Coronary artery (tissue), 2 donors: ENCODE results near the gene NR2F1-AS1.
"Not testable (repeated sequence)": the region's sequence is repeated elsewhere in the genome, so short reads cannot be mapped to it uniquely, and the experiment has no call there.

Source experiments
- DNase-seq: peaks from one replicate; pipeline ENCODE4 v3.0.0-alpha.2; 2017; ENCODE audit warnings: low spot score
- H3K27ac ChIP-seq, 2 donors: fragments of 200-600 bp; sonication (generic); one replicate each; pipeline ENCODE4 v1.5.1; 2016 to 2019
- H3K4me3 ChIP-seq: fragments of 200-600 bp; sonication (generic); 2 replicates; pipeline ENCODE4 v1.5.1; 2016; ENCODE audit warnings: mild to moderate bottlenecking, moderate library complexity
- TF ChIP-seq, protein P1 (sequence below): fragments of 200-600 bp; sonication (generic); IDR thresholded peaks from one replicate; pipeline ENCODE4 v1.5.1; 2019; ENCODE audit warnings: antibody characterized with exemption

The NR2F1-AS1 gene

DNA sequence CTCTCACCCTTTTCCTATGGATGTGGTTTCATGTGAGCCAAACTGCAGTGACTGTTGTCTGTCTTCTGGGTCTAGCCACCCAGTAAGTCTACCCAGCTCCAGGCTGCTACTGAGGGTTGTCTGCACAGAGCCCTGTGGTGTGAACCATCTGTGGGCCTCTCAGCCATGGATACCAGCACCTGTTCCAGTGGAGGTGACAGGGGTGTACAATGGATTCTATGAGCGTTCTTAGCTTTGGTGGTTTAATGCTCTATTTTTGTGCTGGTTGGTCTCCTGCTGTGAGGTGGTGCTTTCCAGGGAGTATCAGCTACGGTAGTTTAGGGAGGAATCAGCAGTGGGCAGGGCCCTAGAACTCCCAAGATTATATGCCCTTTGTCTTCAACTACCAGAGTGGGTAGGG lies 186.7 kb downstream of the NR2F1-AS1 start:
- Histone ChIP-seq H3K27ac (no peak overlapping the region), H3K4me3 (no peak overlapping the region)
- TF ChIP-seq, protein P1, sequence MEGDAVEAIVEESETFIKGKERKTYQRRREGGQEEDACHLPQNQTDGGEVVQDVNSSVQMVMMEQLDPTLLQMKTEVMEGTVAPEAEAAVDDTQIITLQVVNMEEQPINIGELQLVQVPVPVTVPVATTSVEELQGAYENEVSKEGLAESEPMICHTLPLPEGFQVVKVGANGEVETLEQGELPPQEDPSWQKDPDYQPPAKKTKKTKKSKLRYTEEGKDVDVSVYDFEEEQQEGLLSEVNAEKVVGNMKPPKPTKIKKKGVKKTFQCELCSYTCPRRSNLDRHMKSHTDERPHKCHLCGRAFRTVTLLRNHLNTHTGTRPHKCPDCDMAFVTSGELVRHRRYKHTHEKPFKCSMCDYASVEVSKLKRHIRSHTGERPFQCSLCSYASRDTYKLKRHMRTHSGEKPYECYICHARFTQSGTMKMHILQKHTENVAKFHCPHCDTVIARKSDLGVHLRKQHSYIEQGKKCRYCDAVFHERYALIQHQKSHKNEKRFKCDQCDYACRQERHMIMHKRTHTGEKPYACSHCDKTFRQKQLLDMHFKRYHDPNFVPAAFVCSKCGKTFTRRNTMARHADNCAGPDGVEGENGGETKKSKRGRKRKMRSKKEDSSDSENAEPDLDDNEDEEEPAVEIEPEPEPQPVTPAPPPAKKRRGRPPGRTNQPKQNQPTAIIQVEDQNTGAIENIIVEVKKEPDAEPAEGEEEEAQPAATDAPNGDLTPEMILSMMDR = no peak
- no peak for DNase-seq

DNA sequence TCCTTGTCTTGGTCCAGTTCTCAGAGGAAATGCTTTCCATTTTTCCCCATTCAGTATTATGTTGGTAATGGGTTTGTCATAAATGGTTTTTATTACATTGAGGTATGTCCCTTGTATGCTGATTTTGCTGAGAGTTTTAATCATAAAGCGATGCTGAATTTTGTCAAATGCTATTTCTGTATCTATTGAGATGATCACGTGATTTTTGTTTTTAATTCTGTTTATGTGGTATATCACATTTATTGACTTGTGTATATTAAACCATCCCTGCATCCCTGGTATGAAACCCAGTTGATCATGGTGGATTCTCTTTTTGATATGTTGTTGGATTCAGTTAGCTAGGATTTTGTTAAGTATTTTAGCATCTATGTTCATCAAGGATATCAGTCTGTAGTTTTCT lies 189.8 kb downstream of the NR2F1-AS1 start:
- H3K27ac ChIP-seq, H3K4me3 ChIP-seq, DNase-seq: not testable (repeated sequence)

DNA sequence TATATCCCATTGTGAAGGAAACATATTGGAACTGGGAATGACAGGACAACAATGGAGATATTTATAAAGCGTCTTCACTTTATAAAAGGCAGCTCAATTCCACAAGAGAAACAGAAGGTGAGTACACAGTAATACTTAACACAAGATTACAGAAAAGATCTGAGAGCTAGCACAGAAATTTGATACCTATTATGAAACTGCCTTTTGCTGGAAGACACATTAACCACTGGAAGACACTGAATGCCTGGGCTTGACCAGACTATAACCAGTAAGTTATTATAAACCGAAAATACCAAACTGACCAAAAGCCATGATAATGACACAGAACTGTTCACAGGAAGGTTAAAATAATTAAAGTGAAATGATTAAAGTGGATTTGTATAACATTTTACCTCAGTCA lies 195.4 kb downstream of the NR2F1-AS1 start:
- H3K4me3 ChIP-seq = no peak overlapping the region
- DNase-seq = no peak
- H3K27ac ChIP-seq = no peak overlapping the region
- TF ChIP-seq, protein P1 = no peak

DNA sequence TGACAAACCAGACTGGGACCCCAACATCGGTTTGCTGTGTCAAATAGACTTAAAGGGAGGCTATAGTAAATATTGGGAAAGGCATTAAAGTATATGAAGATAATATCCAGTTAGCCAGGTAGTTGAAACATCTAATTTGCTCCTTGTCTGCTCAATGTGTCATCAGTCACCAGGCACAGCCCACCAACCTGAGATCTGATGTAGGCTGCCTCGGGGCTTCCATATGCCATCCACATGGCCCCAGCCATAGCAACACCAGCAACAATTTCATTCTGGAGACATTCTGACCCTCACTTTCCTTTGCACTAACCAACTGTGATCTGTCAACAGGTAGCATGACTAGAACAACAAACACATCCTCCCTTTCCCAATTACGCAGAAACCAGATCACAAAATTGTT lies 196.0 kb downstream of the NR2F1-AS1 start:
- TF ChIP-seq, protein P1 = no peak
- Histone ChIP-seq H3K27ac (no peak overlapping the region), H3K4me3 (no peak overlapping the region)
- no peak for DNase-seq

DNA sequence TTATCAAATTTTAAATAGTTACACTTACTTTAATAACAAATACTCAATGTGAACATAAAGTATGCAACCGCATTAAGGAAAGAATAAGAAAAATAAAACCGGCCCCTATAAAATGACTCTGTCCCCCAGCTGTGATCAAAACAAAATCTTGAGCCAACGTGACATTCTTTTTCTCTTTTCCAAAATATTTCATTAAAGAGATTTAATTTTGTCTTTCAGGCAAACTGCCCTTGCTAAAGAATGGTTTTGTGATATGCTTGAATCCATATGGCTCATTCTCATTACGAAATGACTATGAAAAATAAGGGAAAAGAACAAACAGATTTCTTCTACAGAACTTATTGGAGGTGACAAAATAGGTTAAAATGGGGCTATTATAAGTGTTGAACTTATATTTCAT lies 197.0 kb downstream of the NR2F1-AS1 start:
- no peak for DNase-seq
- Histone ChIP-seq H3K4me3 (no peak overlapping the region), H3K27ac (no peak overlapping the region)
- TF ChIP-seq, protein P1 = no peak

- TF ChIP-seq, protein P1 = no peak
- no peak overlapping the region for H3K4me3 ChIP-seq
- DNase-seq = no peak
- no peak overlapping the region for H3K27ac ChIP-seq
These were observed 198.7 kb downstream of the NR2F1-AS1 start for GRCh38 chr5:93382188-93382825.

GRCh38 chr5:93381057-93381456 lies 200.0 kb downstream of the NR2F1-AS1 start:
- Histone ChIP-seq H3K4me3 (no peak overlapping the region), H3K27ac (no peak overlapping the region)
- no peak for DNase-seq
- TF ChIP-seq, protein P1 = no peak
